8988T (cell line): Measurements from ENCODE around the gene MSI2.

ENCODE experiments used
- DNase-seq: peaks from one replicate; pipeline ENCODE4 v3.0.0; 2011

Gene MSI2

GRCh38 chr17:57550016-57550415 lies 293.7 kb downstream of the MSI2 start:
- DNase-seq, result no peak

GRCh38 chr17:57550668-57551315 lies 294.5 kb downstream of the MSI2 start:
- DNase-seq, result no peak

- DNase-seq, result no peak
These were observed 295.2 kb downstream of the MSI2 start for GRCh38 chr17:57551321-57552079.

DNA sequence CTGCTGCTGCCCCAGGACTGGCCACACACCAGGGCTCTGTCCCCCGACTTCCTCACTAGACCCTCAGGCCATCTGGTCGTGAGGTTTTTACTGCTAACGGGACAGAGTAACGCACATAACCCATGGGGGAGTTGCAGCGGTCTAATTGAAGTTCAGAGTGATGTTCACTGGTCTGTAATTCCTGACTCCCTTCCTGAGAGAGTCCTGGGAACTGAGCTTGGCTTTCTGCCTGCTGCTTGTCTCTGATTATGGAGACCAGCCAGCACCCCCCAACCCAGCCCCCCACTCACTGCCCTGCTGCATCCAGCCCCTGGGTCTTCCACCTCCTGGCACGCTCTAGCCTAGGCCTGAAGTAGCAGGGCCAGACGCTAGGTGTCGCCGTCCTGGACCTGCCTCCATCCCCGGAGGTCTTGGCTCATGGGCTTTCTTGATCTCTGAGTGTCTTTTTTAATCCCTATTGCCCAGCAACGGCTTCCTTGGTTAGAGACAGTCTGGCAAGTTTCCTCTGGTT lies 295.8 kb downstream of the MSI2 start:
- no peak for DNase-seq

- no peak for DNase-seq
These were observed 297.2 kb downstream of the MSI2 start for GRCh38 chr17:57553526-57553925.

DNA sequence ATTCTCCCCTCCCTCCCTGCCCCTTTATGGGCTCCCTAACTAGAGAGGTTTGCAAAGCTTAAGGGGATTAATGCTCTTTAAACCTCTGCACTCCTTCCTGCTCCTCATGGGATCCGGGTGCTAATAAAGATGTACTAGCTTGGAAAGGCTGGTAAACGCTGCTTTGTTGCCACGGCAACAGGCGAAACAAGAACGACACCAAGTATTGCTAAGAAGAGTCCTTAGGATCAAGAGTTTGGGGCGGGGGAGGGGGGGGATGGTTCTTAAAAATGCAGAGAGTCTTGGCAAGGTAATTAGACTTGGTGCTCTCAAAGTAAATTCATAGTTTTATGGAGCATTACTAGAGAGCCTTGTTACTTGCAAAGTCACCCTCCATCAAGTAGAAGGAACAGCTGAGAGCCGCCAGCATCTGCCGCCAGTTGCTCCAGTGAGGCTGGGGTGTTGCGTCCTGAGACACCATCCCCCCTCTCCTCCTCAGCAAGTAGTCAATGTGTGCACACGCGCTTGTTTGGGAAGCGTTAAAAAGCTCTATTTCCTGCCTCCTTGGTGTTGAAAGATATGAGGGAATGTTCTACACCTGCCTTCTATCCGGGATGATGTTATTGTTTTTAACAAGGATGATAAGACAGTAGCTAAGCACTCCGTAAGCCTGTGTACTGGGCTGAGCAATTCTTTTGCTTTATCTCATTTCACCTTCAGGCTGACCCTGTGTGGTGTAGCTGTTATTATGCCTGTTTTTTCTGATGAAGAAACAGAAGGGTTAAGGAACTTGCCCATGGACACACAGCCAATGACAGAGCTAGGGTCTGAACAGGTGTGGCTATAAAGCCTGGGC lies 297.9 kb downstream of the MSI2 start:
- DNase-seq, result no peak

DNA sequence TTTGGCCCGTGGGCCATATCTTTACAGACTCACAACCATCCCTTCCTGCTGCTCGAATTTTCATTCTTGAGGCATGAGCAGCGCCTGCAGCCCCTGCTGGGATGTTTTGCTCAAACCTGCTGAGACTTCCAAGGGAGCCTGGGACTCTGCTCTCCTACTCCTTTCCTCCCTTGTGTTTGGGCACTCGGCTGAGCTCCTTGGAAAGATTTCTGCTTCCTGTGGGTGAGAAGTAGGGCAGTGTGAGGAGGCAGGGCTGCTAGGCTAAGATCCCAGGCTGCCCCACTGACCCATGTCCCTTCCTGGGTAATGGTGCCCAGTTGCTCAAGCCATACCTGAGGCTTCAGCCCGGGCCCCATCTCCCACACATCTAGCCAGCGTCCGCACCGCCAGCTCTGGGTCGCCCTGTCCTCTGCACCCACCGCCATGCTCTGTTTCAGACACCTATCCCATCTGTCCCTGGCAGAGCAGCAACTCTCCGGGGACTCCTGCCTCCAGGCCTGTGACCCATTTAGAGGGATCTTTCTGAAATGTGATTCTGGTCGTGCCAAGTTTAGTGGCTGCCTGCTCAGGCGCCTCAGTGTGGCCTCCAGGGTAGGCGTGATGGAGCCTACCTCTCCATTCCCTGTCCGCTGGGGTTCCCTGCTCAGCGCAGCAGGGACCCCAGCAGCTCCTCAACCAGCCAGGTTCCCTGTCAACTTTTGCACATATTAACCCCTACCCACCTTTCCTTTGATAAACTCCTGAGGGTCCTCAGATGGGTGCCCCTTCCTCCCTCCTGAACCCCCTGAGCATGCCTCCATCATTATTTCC lies 298.7 kb downstream of the MSI2 start:
- no peak for DNase-seq

DNA sequence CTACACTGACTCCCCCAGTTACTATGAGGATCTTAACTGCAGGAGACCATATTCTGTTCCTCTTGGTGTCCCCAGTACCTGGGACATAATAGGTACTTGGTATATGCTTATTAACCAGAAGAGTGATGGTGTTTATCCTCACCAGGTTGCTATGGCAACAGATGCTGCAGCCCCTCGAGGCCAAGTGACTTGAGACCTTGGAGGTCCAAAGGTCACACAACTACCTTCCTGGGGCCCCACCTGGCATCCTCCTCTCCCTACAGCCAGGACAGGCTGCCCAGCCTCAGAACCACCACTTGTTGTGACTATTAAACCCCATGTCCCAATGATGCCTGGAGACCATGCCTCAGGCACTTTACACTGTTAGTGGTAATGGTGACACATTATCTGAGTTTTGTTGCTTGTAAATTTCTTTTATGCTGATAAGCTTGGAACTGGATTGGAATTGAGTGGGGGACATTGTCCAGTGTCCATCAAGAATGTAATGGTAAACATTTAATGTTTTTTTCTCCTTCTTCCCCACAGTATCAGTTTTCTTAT lies 299.4 kb downstream of the MSI2 start:
- DNase-seq, result no peak

GRCh38 chr17:57556320-57556719 lies 300.0 kb downstream of the MSI2 start:
- DNase-seq, result no peak

DNA sequence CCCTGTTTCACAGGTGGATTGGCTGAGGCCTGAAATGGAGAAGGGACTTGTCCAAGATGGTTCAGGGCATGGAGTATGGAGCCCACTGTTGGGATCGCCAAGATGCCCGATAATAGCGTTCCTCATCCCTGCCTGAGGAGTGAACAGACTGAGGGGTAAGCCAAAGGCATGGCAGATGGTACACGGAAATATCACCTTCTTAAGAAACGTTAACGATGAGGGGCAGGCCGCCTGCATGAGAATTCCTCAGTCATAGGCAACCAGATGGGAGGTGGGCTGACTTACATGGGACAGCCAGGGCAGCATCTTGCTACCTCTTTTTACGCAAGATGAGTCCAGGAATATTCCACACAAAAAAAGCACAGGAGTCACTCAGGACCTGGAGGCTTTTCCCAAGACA lies 300.7 kb downstream of the MSI2 start:
- no peak for DNase-seq

- DNase-seq, result no peak
These were observed 301.1 kb downstream of the MSI2 start for GRCh38 chr17:57557416-57557815.

- DNase-seq, result peak; percentile 53
These were observed 301.7 kb downstream of the MSI2 start for GRCh38 chr17:57557834-57558681.

DNA sequence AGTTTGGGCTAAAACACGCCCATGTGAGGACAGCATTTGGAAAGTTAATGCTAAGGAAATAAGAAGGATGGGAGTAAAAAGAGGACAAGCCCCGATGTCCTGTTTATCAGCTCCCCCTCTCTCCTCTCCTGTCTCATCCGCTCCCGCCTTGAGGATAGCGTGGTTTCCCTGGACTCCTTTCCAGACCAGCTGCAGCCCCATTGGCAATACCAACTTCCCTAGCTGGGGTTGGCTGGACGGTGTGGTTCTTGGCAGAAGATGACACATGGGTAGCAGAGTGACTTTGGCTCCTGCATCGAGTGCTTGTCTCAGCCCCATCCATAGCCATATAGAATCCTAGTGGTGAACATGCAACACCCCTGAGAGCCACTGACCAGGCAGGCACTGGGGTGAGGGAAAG lies 302.9 kb downstream of the MSI2 start:
- DNase-seq, result no peak

DNA sequence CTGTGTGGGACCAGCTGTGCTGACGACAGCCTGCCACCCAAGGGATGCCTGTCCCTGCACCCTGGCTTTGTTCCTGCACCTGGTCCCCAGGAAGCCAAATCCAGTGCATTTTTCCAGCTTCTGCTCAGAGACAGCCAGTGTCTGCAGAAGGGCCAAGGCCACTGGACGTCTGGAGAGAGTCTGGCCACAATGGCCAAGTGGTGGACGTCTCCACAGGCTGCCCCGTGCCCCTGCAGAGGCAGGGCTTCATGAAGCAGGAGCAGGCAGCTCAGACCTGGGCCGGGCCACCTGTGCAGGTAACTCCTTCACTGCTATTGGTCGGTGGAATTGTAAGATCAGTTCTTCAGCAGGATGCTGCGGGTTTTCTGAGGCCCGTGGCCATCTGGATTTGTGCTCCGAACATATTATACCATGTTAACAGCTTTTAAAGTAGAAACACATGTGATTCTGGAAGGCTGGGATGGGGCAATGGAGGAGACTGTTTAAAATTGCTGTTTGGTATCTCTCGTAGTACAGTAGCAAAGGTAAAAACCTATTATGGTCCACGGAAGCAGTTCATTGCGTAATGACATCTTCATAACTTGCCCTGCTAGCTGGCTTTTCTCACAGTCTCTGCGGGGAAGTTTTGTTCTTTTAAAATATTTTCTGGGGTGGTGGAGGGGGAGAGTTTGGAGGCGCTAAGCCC lies 303.5 kb downstream of the MSI2 start:
- DNase-seq, result no peak

DNA sequence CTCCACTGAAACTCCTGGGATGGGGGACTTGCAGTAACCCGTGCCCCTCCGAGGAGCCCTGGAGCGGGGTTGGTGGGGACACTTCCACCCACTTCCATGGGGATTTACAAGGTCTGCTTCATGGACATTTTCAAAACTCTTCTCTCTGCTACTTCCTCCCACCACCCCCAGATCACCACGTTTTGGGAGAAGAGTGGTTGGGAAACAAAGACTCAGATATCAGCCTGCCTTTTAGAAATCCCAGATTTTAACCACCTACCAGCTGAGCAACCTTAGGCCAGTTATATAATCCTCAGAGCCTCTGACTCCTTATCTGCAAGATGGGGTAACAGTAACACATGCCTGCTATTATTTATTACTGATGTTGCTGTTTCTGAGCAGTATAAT lies 304.0 kb downstream of the MSI2 start:
- no peak for DNase-seq

GRCh38 chr17:57561072-57561861 lies 304.9 kb downstream of the MSI2 start:
- DNase-seq, result no peak

GRCh38 chr17:57562184-57562698 lies 305.9 kb downstream of the MSI2 start:
- DNase-seq, result no peak

- no peak for DNase-seq
These were observed 307.6 kb downstream of the MSI2 start for GRCh38 chr17:57563958-57564357.

GRCh38 chr17:57565176-57565575 lies 308.9 kb downstream of the MSI2 start:
- DNase-seq, result no peak

DNA sequence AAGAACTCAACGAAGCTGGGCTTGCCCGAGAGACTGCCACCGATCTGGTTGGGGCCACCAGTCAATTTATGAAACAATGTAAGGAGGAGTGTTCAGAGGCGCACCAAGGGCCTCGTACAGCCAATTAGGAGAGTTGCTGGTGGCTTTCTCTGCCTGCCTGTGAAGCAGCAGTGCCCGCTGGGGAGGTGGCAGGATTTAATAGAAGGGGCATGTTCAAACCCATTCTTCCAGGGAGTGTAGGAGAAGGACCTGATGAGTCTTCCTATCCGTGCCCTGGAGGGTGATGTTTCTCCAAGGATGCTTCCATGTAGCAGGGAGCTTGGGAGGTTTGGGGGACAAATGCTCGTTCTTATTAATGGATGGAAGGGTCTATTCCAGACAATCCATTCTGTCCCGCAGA lies 310.4 kb downstream of the MSI2 start:
- no peak for DNase-seq
